Stimulated activated CD8-positive, alpha-beta memory T cell treated with anti-CD3 and anti-CD28 coated beads, Interleukin-12 subunit alpha, Interleukin-12 subunit beta, amount 100 ng/mL, for 1 hour (primary cell): ENCODE data around the gene LPCAT4.

Source experiments
- DNase-seq: peaks from one replicate; pipeline ENCODE4 v3.0.0-alpha.2; 2020; ENCODE audit warnings: low read depth

LPCAT4 gene

DNA sequence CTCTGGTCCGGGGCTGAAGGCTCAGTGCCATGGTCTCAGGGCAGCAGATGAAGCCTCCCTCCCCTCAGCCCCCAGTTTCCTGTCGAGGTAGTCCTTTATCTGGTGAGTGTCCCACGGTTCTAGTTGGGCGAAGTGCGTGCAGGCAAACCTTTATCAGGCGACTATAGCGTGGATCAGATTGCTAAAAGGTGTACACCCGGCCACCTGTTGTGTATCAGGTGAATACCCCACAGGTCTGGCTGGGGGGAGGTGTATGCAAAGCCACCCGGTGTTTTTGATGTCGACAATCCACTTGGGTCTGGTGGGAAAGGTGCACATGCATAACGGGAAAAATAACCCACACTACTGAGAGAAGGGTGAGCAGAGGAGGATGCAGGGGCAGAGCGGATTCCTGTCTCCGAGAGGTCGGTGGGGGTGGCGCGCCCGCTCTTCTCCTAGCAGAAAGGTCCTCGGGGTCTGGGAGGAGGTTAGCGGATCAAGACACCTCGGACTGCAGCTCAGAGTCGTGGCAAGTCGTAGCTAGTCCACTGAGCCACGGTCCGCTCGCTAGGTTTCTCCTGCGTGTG lies 29.9 kb downstream of the LPCAT4 start:
- DNase-seq: no peak

DNA sequence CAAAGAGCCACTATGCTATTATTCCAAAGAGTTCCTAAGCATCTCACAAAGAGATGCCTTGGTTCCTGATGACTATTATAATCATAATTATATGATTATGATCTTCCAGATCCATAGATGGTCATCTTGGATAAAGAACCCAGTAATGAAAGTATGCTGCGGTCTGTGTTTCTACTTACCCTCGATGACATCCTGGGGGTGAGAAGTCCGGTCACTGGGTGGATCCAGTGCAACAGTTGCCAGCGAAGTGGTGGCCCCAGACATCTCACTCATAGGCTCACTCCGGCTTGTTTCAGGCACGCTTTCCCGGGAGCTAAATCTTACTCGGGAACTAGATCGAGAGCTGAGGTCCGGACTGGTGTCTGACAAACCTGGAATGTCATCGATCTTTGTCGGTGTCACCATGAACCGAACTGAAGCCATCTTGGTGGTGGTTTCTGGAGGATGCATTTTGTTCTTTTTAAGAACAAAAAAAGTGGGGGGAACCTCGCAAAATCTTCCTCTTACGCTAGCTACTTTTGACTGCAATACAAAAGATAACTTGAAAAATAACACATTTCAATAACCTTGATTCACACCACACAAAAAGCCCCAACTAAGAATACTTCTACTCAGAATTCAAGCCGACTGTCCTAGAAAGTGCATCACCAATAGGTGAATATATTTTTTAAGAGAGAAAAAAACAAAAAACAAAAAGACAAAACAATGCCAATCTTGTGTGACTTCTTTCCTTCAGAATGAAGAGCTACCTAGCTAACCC lies 30.6 kb downstream of the LPCAT4 start:
- no peak for DNase-seq

DNA sequence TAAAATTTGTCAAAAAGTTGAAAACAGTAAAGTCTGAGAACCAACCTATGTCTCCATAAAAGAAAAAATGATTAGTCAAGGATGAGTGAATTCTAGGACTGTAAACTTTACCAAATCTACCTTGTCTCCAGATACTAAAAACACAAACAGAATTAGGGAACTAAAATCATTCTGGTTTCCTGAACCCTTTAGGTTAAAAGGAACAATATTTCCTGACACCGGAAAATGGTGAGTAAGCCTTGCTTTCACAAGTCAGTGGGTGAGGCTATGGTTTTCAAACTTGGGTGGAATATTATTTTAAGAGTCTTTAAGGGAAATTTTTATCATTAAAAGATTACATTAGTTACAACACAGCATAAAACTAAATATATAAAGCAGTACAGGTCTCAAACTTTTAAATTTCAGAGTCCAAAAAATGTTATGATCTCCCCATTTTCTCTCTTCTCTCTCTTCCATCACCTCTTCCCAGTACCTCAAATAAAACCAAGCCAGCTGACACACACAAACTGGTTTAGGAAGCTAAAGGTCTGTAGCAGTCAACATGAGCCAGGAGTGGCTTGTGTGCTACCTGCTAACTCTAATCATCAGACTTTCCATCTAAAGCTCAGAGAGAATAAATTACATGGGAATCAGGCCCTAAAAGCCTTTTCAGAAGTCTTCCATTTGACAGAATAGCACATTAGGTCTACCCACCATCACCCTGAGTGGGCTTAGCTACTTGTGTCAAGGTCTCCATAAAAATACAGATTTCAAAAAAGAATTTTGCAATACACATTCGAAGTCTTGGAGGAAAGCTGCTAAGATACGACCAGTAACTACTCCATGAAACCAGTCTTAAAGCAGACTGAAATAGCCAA lies 31.6 kb downstream of the LPCAT4 start:
- DNase-seq: no peak

DNA sequence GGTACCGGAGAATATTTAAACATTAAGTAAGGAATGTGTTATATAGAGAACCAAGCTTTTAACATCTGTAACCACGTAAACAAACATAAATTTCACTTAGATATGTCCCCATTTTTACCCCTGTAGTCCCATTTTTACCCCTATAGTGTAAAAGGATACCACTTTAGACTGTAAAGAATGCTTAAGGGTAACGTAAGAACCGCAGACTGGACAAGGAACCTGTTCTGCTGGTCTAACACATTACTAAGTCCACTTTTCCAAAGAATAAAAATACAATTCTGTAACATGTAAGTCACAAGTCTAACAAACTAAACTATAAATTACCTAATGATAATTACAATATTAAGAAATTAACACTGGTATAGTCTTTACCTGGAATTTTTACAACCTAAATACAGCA lies 32.3 kb downstream of the LPCAT4 start:
- no peak for DNase-seq

DNA sequence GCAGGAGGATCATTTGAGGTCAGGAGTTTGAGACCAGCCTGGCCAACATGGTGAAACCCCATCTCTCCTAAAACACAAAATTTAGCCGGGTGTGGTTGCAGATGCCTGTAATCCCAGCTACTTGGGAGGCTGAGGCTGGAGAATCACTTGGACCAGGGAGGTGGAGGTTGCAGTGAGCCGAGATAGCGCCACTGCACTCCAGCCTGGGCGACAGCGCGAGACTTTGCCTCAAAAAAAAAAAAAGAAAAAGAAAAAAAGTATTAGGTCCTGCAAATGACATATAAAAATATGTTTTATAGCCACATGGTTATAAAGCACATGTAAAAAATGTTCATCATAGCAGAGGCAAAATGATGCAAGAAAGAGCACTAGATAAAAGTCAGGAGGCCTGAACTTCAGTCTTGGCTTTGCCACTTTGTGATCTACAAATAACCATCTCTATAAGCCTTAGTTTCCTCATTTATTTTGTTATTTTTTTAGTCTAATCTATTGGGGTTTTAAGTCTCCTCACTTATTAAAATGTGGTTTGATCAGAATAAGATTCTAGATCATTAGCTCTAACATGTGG lies 34.4 kb downstream of the LPCAT4 start:
- no peak for DNase-seq

DNA sequence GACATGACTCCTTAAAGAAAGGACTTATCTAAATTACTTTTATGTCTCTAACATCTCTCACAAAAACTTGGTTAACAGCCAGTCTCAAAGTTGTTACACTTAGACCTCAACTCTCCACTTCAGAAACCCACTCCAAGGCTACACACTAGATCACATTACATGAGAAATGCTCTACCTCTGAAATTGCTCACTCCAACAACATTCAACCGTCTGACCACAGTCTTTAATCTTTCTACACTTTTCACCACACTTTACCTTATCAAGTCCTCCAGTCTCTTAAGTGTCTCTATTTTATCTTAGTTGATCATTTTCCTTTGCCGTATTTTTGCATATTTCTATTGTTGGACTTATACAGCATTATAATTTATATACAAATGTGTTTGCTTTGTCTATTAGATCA lies 35.2 kb downstream of the LPCAT4 start:
- DNase-seq: no peak

DNA sequence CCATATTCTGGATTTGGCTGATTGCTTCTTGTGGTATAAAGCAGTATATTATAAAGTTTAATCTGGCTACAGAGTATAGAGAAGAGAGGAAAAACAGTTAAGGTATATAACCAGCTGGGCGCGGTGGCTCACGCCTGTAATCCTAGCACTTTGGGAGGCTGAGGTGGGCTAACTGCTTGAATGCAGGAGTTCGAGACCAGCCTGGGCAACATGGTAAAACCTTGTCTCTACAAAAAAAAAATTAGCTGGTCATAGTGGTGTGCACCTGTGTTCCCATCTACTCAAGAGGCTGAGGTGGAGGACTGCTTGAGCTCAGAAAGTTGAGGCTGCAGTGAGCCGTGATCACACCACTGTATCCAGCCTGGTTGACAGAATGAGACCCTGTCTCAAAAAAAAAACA lies 36.7 kb downstream of the LPCAT4 start:
- no peak for DNase-seq

DNA sequence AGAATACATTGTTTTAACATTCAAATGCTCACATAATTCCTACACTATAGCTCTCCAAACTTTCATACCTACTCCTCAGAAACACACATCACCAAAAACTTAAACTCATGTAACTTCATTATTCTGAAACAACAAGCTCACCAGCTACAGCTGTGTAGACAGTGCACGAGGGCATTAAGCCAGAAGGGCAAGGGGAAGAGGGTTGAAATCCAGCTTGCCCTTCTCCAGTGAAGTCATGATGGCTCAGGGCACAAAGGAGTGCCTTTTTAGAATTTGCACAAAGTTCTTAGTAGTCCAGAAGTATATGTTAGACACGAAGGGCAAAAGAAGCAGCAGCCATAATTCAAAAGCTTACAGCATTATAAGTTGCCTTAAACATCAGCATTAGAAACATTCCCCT lies 38.0 kb downstream of the LPCAT4 start:
- no peak for DNase-seq

DNA sequence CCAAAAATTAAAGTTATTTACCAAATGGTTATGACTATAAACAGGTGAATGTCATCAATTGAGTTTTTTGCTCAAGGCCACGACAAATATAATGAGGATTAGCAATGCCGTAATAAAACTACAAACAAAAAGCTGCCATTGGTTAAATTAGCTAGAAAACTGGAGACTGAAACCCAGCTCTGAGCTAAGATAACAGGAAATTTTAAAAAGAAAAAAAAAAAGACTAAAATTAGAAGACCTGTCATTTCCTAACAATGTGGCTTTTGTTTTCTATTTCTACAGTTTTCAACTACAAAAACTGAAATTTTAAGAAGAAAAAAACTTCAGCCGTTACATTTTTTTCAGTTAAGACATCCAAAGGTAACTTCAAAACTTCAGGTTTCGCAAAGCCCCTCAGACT lies 39.1 kb downstream of the LPCAT4 start:
- DNase-seq: no peak

DNA sequence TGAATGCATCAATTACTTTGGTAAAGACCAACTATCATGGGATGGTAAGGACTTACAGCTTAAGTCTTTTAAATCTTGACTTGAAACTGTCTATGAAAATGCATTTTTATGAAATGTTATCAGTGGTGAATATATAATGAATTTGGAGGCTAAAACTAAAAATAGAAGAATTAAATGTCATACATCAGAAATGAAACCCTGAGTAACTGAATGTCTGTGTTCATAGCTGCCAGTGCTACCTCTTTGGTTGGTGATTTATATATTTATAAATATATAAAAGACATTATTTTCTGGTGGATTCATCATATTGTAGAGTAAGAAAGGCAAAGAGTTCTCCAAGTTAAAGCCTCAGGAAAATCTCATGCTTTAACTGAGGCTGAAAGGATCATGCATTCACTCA lies 41.6 kb downstream of the LPCAT4 start:
- DNase-seq: no peak

DNA sequence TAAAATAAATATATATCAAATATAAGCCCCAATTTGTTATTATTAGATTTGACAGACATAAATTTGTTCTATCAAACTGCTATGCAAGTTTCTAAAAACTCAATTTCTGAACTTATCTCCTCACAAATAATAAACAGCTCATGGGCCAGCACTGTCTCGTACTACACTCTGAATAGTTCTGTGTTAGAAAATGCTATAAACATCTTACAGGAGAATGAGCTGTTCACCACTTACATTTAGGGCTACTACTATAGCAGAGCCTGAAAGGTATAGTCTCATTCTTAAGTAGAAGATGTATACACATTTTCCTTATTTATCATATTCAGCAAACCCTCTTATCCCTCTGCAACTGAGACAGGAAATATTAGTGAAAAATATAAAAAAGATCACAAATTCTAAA lies 42.1 kb downstream of the LPCAT4 start:
- DNase-seq: no peak

DNA sequence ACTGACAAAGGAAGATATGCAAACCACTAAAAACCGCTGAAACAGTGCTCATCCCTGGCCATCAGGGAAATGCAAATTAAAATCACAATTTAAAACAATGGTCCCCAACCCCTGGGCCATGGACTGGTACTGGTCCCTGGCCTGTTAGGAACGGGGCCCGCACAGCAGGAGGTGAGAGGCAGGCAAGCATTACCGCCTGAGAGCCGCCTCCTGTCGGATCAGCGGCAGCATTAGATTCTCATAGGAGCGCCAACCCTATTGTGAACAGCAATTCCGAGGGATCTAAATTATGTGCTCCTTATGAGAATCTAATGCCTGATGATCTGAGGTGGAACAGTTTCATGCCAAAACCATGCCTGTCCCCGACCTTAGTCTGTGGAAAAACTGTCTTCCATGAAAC lies 43.8 kb downstream of the LPCAT4 start:
- no peak for DNase-seq

DNA sequence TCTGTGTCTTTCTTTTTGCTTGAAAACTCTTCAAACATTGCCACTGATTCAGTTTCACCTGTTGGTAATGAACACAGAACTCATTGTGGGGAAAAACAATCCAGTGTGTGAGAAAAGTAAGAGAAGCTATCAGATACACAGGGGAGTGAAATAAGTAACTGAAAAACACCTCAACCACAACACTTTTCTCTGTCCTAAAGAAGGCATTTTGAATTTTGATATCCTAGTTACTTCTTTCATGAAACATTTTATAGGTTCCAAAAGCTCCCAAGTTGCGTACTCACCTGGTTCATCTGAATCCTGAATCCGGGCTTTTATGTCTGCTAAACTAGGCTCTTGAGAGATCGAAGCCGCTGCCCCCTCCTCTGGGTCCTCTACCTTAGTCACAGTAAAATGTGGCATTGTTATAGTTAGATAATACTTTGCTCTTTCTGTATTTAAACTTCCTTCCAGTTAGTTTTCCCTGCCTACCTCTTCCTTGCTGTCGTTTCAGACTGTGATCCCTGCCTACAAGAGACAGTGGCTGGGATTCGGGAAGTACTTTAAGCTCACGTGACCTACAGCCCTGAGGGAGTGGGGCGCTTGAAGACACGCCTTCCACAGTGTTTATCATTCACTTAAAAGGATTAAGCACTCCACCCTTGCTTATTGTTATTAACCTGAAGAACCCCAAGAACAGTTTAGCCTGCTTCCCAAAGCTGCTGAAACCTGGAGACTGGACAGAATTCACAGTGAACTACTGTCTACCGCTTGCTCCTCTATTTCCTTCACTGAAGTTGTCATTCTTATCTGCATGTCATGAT lies 48.5 kb downstream of the LPCAT4 start:
- DNase-seq: no peak

DNA sequence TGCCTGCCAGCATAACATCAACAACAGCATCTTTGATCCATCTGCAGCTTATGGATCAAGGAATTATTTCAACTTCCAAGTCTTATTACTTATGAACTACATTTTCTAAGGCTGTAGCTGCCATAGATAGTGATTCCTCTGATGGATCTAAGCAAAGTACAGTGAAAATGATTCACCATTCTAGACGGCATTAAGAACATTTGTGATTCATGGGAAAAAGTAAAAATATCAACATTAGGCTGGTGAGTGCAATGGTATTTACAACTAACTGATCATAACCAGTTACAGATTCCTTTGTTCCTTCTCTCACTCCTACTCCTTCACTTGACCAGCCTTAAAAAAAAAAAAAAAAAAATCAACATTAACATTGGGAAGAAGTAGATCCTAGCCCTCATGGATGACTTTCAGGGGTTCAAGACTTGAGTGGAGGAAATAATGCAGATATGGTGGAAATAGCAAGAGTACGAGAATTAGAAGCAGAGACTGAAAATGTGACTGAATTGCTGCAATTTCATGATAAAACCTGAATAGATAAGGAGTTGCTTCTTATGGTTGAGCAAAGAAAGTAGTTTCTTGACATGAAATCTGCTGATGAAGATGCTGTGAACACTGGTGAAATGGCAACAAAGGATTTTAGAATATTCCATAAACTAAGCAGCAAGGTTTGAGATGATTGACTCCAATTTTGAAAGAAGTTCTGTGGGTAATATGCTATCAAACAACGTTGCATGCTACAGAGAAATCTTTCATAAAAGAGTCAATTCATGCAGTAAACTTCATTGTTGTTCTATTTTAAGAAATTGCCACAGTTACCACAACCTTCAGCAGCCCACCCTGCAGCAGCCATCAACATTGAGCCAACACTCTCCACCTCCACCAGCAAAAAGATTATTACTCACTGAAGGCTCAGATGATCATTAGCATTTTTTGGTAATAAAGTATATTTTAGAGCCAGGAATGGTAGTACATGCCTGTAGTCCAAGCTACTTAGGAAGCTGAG lies 52.2 kb downstream of the LPCAT4 start:
- no peak for DNase-seq

DNA sequence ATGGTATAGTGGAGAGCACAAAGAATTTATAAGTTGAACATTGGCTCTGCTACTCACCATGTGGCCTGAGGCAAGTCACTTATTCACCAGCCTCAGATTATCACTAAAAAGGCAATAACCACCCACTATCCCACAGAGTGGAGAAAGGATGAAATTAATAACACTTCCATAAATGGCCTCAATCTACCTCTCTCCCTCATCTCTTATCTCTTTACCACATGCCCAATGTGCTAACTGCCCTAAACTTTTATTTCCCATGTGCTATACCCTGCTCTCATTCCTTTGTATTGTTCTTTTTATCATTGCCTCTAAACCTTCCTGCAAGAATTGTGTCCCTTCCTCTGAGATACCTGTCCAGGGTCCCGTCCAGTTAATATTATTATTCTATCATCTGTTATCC lies 55.4 kb downstream of the LPCAT4 start:
- no peak for DNase-seq
